Astrocyte (in vitro differentiated cells and primary cell): ENCODE results near the gene ANO5.

Source experiments
- CTCF ChIP-seq: IDR thresholded peaks from 2 replicates; pipeline ENCODE4 v1.5.1; 2011; ENCODE audit warnings: low read depth, mild to moderate bottlenecking, inconsistent platforms, low read length, moderate library complexity; ENCODE audit not compliant: insufficient read depth
- EZH2 ChIP-seq: IDR thresholded peaks from 2 replicates; pipeline ENCODE4 v1.6.1; 2012; ENCODE audit warnings: mild to moderate bottlenecking, low read length, inconsistent platforms; ENCODE audit not compliant: insufficient read depth

DNA sequence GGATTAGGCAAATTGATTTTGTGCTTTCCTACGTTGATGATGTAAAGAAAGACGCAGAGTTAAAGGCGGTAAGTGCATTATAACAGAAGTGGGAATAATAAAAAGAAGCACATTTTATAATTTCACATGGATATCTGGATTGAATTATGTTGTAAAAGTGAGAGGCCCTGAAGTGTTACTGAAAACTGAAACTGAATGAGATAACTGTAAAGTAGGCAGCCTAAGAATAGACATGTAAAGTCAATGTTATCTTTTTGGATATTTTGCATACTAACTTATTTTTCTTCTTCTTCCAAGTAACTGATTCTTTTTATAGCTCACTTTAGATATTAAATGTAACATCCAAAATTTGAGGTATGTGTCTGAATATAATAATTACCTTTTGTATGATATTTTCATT lies 28.3 kb downstream of the ANO5 start:
- TF ChIP-seq CTCF (no peak), EZH2 (no peak)
